ENCODE measurements around the gene MLLT3.

DNA sequence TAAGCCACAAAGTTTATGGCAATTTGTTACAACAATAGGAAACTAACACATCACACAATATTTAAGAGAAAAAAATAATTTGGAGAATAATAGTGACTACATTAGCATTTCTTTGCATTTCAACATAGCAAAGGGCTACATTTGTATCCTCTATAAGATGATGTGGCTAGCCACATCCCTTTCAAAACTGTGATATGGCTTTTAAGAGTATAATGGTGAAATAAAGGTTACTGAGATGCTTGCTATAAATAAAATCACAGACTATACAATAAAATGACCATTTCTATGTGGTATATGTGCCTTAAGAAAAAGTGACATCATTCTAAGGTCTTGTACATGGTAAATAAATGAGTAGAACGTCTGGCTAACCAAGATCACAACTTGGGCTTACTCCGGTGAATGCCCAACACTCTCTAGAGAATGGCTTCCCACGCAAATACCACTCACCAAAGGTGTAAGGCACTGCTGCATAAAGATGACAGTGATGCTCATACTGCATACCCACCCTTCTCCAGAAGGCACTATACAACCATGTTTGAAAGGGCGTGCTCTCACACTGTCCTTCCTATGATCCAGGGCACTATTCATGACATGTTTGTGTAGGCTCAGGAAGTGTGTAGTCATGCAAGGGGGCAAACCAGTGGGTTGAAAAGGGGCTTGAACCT is 286.5 kb downstream of the MLLT3 start:
- no peak for TF ChIP-seq EZH2phosphoT487 (IDR thresholded peaks at IDR 0.05; ENCODE audit: borderline replicate concordance)
- TF ChIP-seq, protein P1, sequence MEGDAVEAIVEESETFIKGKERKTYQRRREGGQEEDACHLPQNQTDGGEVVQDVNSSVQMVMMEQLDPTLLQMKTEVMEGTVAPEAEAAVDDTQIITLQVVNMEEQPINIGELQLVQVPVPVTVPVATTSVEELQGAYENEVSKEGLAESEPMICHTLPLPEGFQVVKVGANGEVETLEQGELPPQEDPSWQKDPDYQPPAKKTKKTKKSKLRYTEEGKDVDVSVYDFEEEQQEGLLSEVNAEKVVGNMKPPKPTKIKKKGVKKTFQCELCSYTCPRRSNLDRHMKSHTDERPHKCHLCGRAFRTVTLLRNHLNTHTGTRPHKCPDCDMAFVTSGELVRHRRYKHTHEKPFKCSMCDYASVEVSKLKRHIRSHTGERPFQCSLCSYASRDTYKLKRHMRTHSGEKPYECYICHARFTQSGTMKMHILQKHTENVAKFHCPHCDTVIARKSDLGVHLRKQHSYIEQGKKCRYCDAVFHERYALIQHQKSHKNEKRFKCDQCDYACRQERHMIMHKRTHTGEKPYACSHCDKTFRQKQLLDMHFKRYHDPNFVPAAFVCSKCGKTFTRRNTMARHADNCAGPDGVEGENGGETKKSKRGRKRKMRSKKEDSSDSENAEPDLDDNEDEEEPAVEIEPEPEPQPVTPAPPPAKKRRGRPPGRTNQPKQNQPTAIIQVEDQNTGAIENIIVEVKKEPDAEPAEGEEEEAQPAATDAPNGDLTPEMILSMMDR (conservative IDR thresholded peaks at IDR 0.05; ENCODE audit: low read length) = no peak

All from Loucy (cell line).